K562 (cell line): ENCODE measurements around the gene FYB1. TPM values are rescaled to one million over a fixed set of nuclear protein-coding genes. Genes with fewer than 3 reads are reported as not detected.

Experiments
- ATAC-seq: fragments of 200-7000 bp; cut with Tn5 transposase; 3 replicates; pipeline ENCODE4 v1.9.1; 2020; ENCODE audit warnings: moderate library complexity
- BruUV-seq: library from RNA; stranded (reverse); fragments of 400-500 nt; replicated peaks from 2 replicates; lab custom pipeline; 2021; lab: Mats Ljungman, UMichigan
- CTCF ChIA-PET: fragments of 300-600 bp; formaldehyde crosslinking; extraction: SDS; loops from one replicate; lab custom pipeline; 2021; ENCODE audit warnings: low intra/inter-chr PET ratio; lab: Yijun Ruan, JAX
- POLR2A ChIA-PET: fragments of 300-600, 350-650 bp; sonication (Branson Sonifier 250); formaldehyde crosslinking; extraction: SDS; loops from one replicate; lab custom pipeline; 2021; ENCODE audit warnings: antibody characterized with exemption, inconsistent platforms; lab: Yijun Ruan, JAX
- DNase-seq, 4 experiments: peaks; one replicate each; pipeline versions ENCODE4 v3.0.0 to v3.0.0-alpha.2; 2011 to 2018; ENCODE audit warnings: low spot score in 3 of 4, mixed read lengths in 3 of 4; ENCODE audit errors: extremely low read depth in 1 of 4
- FAIRE-seq: peaks from 2 replicates; lab custom pipeline; 2011; peaks lifted over from hg19 to GRCh38; lab: Jason Lieb, UNC
- H2AFZ ChIP-seq: 2 replicates; pipeline ENCODE4 v1.6.0; 2011; ENCODE audit warnings: low read depth, low read length, control low read depth, inconsistent platforms
- H3K27ac ChIP-seq: fragments of 200-600 bp; 3 replicates; pipeline ENCODE4 v1.8.0; 2011; ENCODE audit warnings: low read depth, mild to moderate bottlenecking, control low read depth, inconsistent platforms, low read length, moderate library complexity, mixed read lengths; ENCODE audit errors: extremely low read depth
- H3K27me3 ChIP-seq, 2 experiments: fragments of 300-600 bp in 1 of 2; 2 replicates in 1 of 2; 3 replicates in 1 of 2; pipeline versions ENCODE4 v1.6.0 to v1.8.0; 2011; ENCODE audit warnings: inconsistent platforms in 2 of 2, low read length in 2 of 2, mild to moderate bottlenecking in 1 of 2, mixed read lengths in 1 of 2, moderate library complexity in 1 of 2; ENCODE audit not compliant: control insufficient read depth in 2 of 2, insufficient read depth in 2 of 2
- H3K36me3 ChIP-seq: fragments of 300-600 bp; 3 replicates; pipeline ENCODE4 v1.8.0; 2011; ENCODE audit warnings: mild to moderate bottlenecking, low read length, inconsistent platforms; ENCODE audit not compliant: control insufficient read depth, insufficient read depth
- H3K4me1 ChIP-seq, 2 experiments: fragments of 200-600 bp in 1 of 2; replicated peaks in 1 of 2; 2 replicates in 1 of 2; 3 replicates in 1 of 2; pipeline versions ENCODE4 v1.5.1 to v1.8.0; 2011; ENCODE audit warnings: inconsistent platforms in 2 of 2, low read length in 2 of 2, mild to moderate bottlenecking in 1 of 2, mixed read lengths in 1 of 2, moderate library complexity in 1 of 2; ENCODE audit not compliant: control insufficient read depth in 2 of 2, insufficient read depth in 2 of 2
- H3K4me2 ChIP-seq: 2 replicates; pipeline ENCODE4 v1.6.1; 2011; ENCODE audit warnings: low read length, control low read depth, inconsistent platforms, mixed read lengths; ENCODE audit not compliant: insufficient read depth
- H3K4me3 ChIP-seq: fragments of 200-600 bp; sonication (generic), shearing (Covaris generic); 2 replicates; pipeline ENCODE4 v1.5.1; 2016; ENCODE audit warnings: control low read depth, inconsistent platforms
- H3K79me2 ChIP-seq: fragments of 200-600 bp; 3 replicates; pipeline ENCODE4 v1.8.0; 2011; ENCODE audit warnings: low read length, inconsistent platforms; ENCODE audit not compliant: control insufficient read depth, insufficient read depth
- H3K9ac ChIP-seq, 2 experiments: 2 replicates each; pipeline versions ENCODE4 v1.6.0 to v1.6.1; 2011; ENCODE audit warnings: low read depth in 2 of 2, low read length in 2 of 2, control low read depth in 1 of 2, inconsistent platforms in 1 of 2, mild to moderate bottlenecking in 1 of 2, mixed read lengths in 1 of 2; ENCODE audit not compliant: insufficient read depth in 1 of 2
- H3K9me1 ChIP-seq: one replicate; pipeline ENCODE4 v1.6.0; 2011; ENCODE audit warnings: inconsistent platforms, mild to moderate bottlenecking, low read length, moderate library complexity; ENCODE audit not compliant: control insufficient read depth, insufficient read depth
- H3K9me3 ChIP-seq: replicated peaks from 2 replicates; pipeline ENCODE4 v1.5.1; 2011; ENCODE audit warnings: low read depth, low read length, inconsistent platforms; ENCODE audit not compliant: control insufficient read depth, insufficient read depth
- H4K20me1 ChIP-seq: replicated peaks from 2 replicates; pipeline ENCODE4 v1.6.1; 2011; ENCODE audit warnings: low read length, inconsistent platforms, mixed read lengths; ENCODE audit not compliant: control insufficient read depth, insufficient read depth
- ADNP ChIP-seq: fragments of 200-800 bp; sonication (Bioruptor generic); IDR thresholded peaks from 2 replicates; pipeline ENCODE4 v1.6.1; 2016; ENCODE audit warnings: missing genetic modification characterization, missing compliant biosample characterization
- HEY1 ChIP-seq: fragments of 250-450 bp; sonication (Bioruptor Pico); IDR thresholded peaks from 2 replicates; pipeline ENCODE4 v1.5.0; 2020; ENCODE audit warnings: mild to moderate bottlenecking, moderate library complexity, borderline replicate concordance
- IFI16 ChIP-seq: fragments of 250-450 bp; sonication (Bioruptor Pico); IDR thresholded peaks from 2 replicates; pipeline ENCODE4 v2.1.2; 2022; ENCODE audit warnings: mild to moderate bottlenecking, inconsistent platforms
- MAFK ChIP-seq: IDR thresholded peaks from 2 replicates; pipeline ENCODE4 v1.6.1; 2011; ENCODE audit warnings: low read length, improper control_type of control experiment
- MTA3 ChIP-seq: fragments of 450-650 bp; formaldehyde crosslinking; IDR thresholded peaks from 2 replicates; pipeline ENCODE4 v1.6.1; 2017; ENCODE audit warnings: mild to moderate bottlenecking, borderline replicate concordance
- POLR2G ChIP-seq: fragments of 200-400 bp; formaldehyde crosslinking; IDR thresholded peaks from 2 replicates; pipeline ENCODE4 v1.6.1; 2017; ENCODE audit warnings: low read depth, mild to moderate bottlenecking, antibody characterized with exemption, low read length, moderate library complexity
- SAFB2 ChIP-seq: fragments of 200-400 bp; formaldehyde crosslinking; IDR thresholded peaks from 2 replicates; pipeline ENCODE4 v1.6.1; 2018; ENCODE audit warnings: borderline replicate concordance, low read length, low read depth, moderate library complexity; ENCODE audit not compliant: severe bottlenecking
- SMARCE1 ChIP-seq: fragments of 450-650 bp; IDR thresholded peaks from 2 replicates; pipeline ENCODE4 v1.7.1; 2016; ENCODE audit warnings: mild to moderate bottlenecking
- SREBF1 ChIP-seq: fragments of 150-350 bp; IDR thresholded peaks from 2 replicates; pipeline ENCODE4 v1.6.1; 2014; ENCODE audit warnings: antibody characterized with exemption, low read depth, low read length, borderline replicate concordance
- TCF7L2 ChIP-seq: fragments of 150-350 bp; IDR thresholded peaks from 2 replicates; pipeline ENCODE4 v1.6.1; 2016; ENCODE audit warnings: low read depth, mild to moderate bottlenecking, low read length, moderate library complexity
- XRCC5 ChIP-seq: fragments of 200-400 bp; formaldehyde crosslinking; IDR thresholded peaks from 2 replicates; pipeline ENCODE4 v1.6.1; 2017; ENCODE audit warnings: low read depth, mild to moderate bottlenecking, low read length
- ZZZ3 ChIP-seq: fragments of 450-650 bp; IDR thresholded peaks from 2 replicates; pipeline ENCODE4 v1.6.1; 2016; ENCODE audit warnings: antibody characterized with exemption, mild to moderate bottlenecking, moderate library complexity
- WGBS: fragments of 100-300 bp; shearing (Covaris generic); methylation state at CpG from one replicate; pipeline ENCODE4 v1.1.6; 2016; ENCODE audit warnings: low coverage, mixed read lengths; ENCODE audit not compliant: insufficient coverage; ENCODE audit errors: missing lambda C conversion rate; 5-methylcytosine and 5-hydroxymethylcytosine counted together
- in situ Hi-C: fragments of 300-500 bp; cut with MboI; formaldehyde crosslinking; loops from 4 replicates; pipeline ENCODE4 v1.15.0; 2018; ENCODE audit warnings: inconsistent platforms, mixed read lengths
- intact Hi-C: fragments of 100-400 bp; cut with micrococcal nuclease; formaldehyde crosslinking; loops from 2 replicates; pipeline ENCODE4 v1.14.2; 2022
- polyA plus RNA-seq, 8 experiments: library from polyadenylated mRNA; depleted of rRNA in 4 of 8; stranded (reverse) in 5 of 8; unstranded in 3 of 8; fragments of >200 nt; fragmentation: Nextera tagmentation in 2 of 8; fragmentation: Illumina TruSeq in 1 of 8; extraction: Ambion mirVana in 2 of 8; extraction: Trizol in 1 of 8; gene quantifications; 2 replicates each; pipeline versions ENCODE4 v1.2.1 to v1.2.3, GENCODE V29; 2011 to 2014; ENCODE audit warnings: inconsistent platforms in 1 of 8, missing spikeins in 1 of 8
- total RNA-seq, 7 experiments: library from RNA; depleted of rRNA in 6 of 7; stranded (reverse); fragments of >200 nt in 6 of 7; fragmentation: Illumina TruSeq in 2 of 7; extraction: Trizol in 2 of 7; gene quantifications; 2 replicates each; pipeline versions ENCODE4 v1.2.1 to v1.2.3, GENCODE V29; 2011 to 2021; ENCODE audit warnings: low replicate concordance in 1 of 7

Gene FYB1
- total and polyA plus RNA-seq, 9 of the 15 experiments (the other 6 are each of a cell fraction or from before 2014, with no cell fraction given): 4.7 to 31.5 (median 9.7) TPM

- CTCF ChIA-PET: interaction anchor here (0.9 to 2.9 kb wide), 3 partner anchors 67 to 222 kb away, joined by 4 to 26 read pairs (median 4); no protein-coding TSS in a partner anchor
- Histone ChIP-seq H3K4me1 (peaks cover 0 to 14% of the 10 kb centered on the region in 2 experiments; a peak in 4 of 5 replicates), H3K27ac (no peak overlapping the region), H3K9me3 (no peaks in the 10 kb centered on the region), H3K4me2 (no peak overlapping the region), H3K79me2 (no peaks in the 10 kb centered on the region), H3K36me3 (no peaks in the 10 kb centered on the region), H3K4me3 (no peak overlapping the region), H2AFZ (no peak overlapping the region), H3K9me1 (no peaks in the 10 kb centered on the region), H3K9ac (no peak overlapping the region), H4K20me1 (no peaks in the 10 kb centered on the region), H3K27me3 (no peaks in the 10 kb centered on the region)
- TF ChIP-seq XRCC5 (no peak), MAFK (no peak), MTA3 (no peak), IFI16 (CRISPR knock-in tag) (no peak), SREBF1 (no peak), ZZZ3 (no peak), POLR2G (no peak), HEY1 (CRISPR knock-in tag) (no peak), ADNP (tag) (no peak), SMARCE1 (no peak), SAFB2 (no peak), TCF7L2 (no peak)
- FAIRE-seq (no peak), ATAC-seq (no peak), DNase-seq (no peak)
- no TSS peak for BruUV-seq
- WGBS: 48% methylated on average over 2 of the region's 2 CpGs
- intact Hi-C loops (loop anchor here (1.0 to 10.0 kb wide), 7 partner anchors 67 to 358 kb away; no protein-coding TSS in a partner anchor), in situ Hi-C loops (loop anchor here (5.0 to 10.0 kb wide), 2 partner anchors 56 to 338 kb away; no protein-coding TSS in a partner anchor)
- POLR2A ChIA-PET: interaction anchor here (0.8 to 1.6 kb wide), 5 partner anchors 15 to 64 kb away, joined by 3 to 4 read pairs (median 3); no protein-coding TSS in a partner anchor
These were observed 2.7 kb downstream of the FYB1 start for GRCh38 chr5:39216631-39217030.
